Skeletal muscle cell (primary cell): Measurements from ENCODE around the gene BFSP1.

ENCODE experiments used
- DNase-seq: peaks from one replicate; pipeline ENCODE4 v3.0.0-alpha.2; 2010; ENCODE audit warnings: low read depth
- H3K4me3 ChIP-seq: 2 replicates; pipeline ENCODE4 v1.5.1; 2011; ENCODE audit warnings: low read depth, mild to moderate bottlenecking, control low read depth, low read length, moderate library complexity

BFSP1 gene

GRCh38 chr20:17558941-17559304 lies 27.7 kb upstream of the BFSP1 start:
- no peak overlapping the region for H3K4me3 ChIP-seq
- no peak for DNase-seq

GRCh38 chr20:17558154-17558940 lies 27.2 kb upstream of the BFSP1 start:
- DNase-seq, result no peak
- peak overlapping the region; percentile 15 for H3K4me3 ChIP-seq

GRCh38 chr20:17557675-17558006 lies 26.5 kb upstream of the BFSP1 start:
- DNase-seq, result no peak
- H3K4me3 ChIP-seq, result no peak overlapping the region

GRCh38 chr20:17556837-17557674 lies 25.9 kb upstream of the BFSP1 start:
- H3K4me3 ChIP-seq, result no peak overlapping the region

GRCh38 chr20:17555106-17555505 lies 23.9 kb upstream of the BFSP1 start:
- H3K4me3 ChIP-seq, result no peak overlapping the region
- no peak for DNase-seq

More at GRCh38 chr20:17556837-17557674, 25.9 kb upstream of the BFSP1 start:
- no peak for DNase-seq

- no peak for DNase-seq
- no peak overlapping the region for H3K4me3 ChIP-seq
Measured at GRCh38 chr20:17549131-17549530, 18.0 kb upstream of the BFSP1 start.

GRCh38 chr20:17545127-17545526 lies 13.9 kb upstream of the BFSP1 start:
- no peak for DNase-seq
- no peak overlapping the region for H3K4me3 ChIP-seq

GRCh38 chr20:17543531-17544131 lies 12.5 kb upstream of the BFSP1 start:
- H3K4me3 ChIP-seq, result no peak overlapping the region
- no peak for DNase-seq

- DNase-seq, result no peak
- no peak overlapping the region for H3K4me3 ChIP-seq
Measured at GRCh38 chr20:17542993-17543412, 11.8 kb upstream of the BFSP1 start.

GRCh38 chr20:17542481-17542880 lies 11.3 kb upstream of the BFSP1 start:
- H3K4me3 ChIP-seq, result no peak overlapping the region
- no peak for DNase-seq

GRCh38 chr20:17541996-17542395 lies 10.8 kb upstream of the BFSP1 start:
- no peak overlapping the region for H3K4me3 ChIP-seq
- no peak for DNase-seq

- DNase-seq, result no peak
- H3K4me3 ChIP-seq, result no peak overlapping the region
Measured at GRCh38 chr20:17541596-17541995, 10.4 kb upstream of the BFSP1 start.

- no peak overlapping the region for H3K4me3 ChIP-seq
- no peak for DNase-seq
Measured at GRCh38 chr20:17538517-17539170, 7.5 kb upstream of the BFSP1 start.

GRCh38 chr20:17537959-17538358 lies 6.8 kb upstream of the BFSP1 start:
- DNase-seq, result no peak
- H3K4me3 ChIP-seq, result no peak overlapping the region

- DNase-seq, result no peak
- no peak overlapping the region for H3K4me3 ChIP-seq
Measured at GRCh38 chr20:17536944-17537444, 5.8 kb upstream of the BFSP1 start.

GRCh38 chr20:17534077-17534476 lies 2.9 kb upstream of the BFSP1 start:
- DNase-seq, result no peak
- H3K4me3 ChIP-seq, result no peak overlapping the region

- H3K4me3 ChIP-seq, result no peak overlapping the region
- peak; percentile 24 for DNase-seq
Measured at GRCh38 chr20:17533396-17533795, 2.2 kb upstream of the BFSP1 start.

- peak overlapping the region; percentile 50 for H3K4me3 ChIP-seq
- DNase-seq, result no peak
Measured at GRCh38 chr20:17531665-17532025, 466 bp upstream of the BFSP1 start.

- no peak overlapping the region for H3K4me3 ChIP-seq
- no peak for DNase-seq
Measured at GRCh38 chr20:17530153-17530552, 1.0 kb downstream of the BFSP1 start.

GRCh38 chr20:17529586-17529985 lies 1.6 kb downstream of the BFSP1 start:
- no peak overlapping the region for H3K4me3 ChIP-seq
- DNase-seq, result no peak
